SK-N-SH (cell line): Measurements from ENCODE around the gene UNC13B. TPM values are rescaled to one million over a fixed set of nuclear protein-coding genes. Genes with fewer than 3 reads are reported as not detected.

Experiments used
- CTCF ChIA-PET: fragments of 300-600, 350-600 bp; formaldehyde crosslinking; extraction: SDS; loops from one replicate; lab custom pipeline; 2021; lab: Yijun Ruan, JAX
- POLR2A ChIA-PET: fragments of 350-600 bp; sonication (Branson Sonifier 250); formaldehyde crosslinking; extraction: SDS; loops from one replicate; lab custom pipeline; 2020; ENCODE audit warnings: antibody characterized with exemption, inconsistent platforms; lab: Yijun Ruan, JAX
- DNase-seq: peaks from one replicate; pipeline ENCODE4 v3.0.0; 2012
- H2AFZ ChIP-seq: fragments of 200-600 bp; sonication (generic); 2 replicates; pipeline ENCODE4 v1.8.1; 2016; ENCODE audit warnings: antibody characterized with exemption, mild to moderate bottlenecking, low read depth
- H3F3A ChIP-seq: fragments of 200-600 bp; sonication (generic); replicated peaks from 2 replicates; pipeline ENCODE3; 2016; ENCODE audit warnings: antibody characterized with exemption, mild to moderate bottlenecking; ENCODE audit not compliant: insufficient read depth
- H3K27ac ChIP-seq, 2 experiments: fragments of 200-500 bp in 1 of 2; fragments of 200-600 bp in 1 of 2; sonication (Bioruptor generic) in 1 of 2; sonication (generic), shearing (Covaris generic) in 1 of 2; 2 replicates each; pipeline versions ENCODE4 v1.5.1 to v1.6.1; 2014 to 2016; ENCODE audit warnings: low read depth in 2 of 2, inconsistent platforms in 1 of 2, low read length in 1 of 2, mild to moderate bottlenecking in 1 of 2, mixed read lengths in 1 of 2
- H3K27me3 ChIP-seq: fragments of 200-600 bp; sonication (generic), shearing (Covaris generic); 2 replicates; pipeline ENCODE4 v1.6.1; 2016; ENCODE audit warnings: mixed run types; ENCODE audit not compliant: insufficient read depth
- H3K36me3 ChIP-seq, 2 experiments: fragments of 200-500 bp in 1 of 2; fragments of 200-600 bp in 1 of 2; sonication (Bioruptor generic) in 1 of 2; sonication (generic) in 1 of 2; replicated peaks in 1 of 2; 2 replicates each; pipeline versions ENCODE3 to v1.5.1; 2014 to 2016; ENCODE audit warnings: low read length in 1 of 2, mild to moderate bottlenecking in 1 of 2; ENCODE audit not compliant: insufficient read depth in 2 of 2, control insufficient read depth in 1 of 2
- H3K4me1 ChIP-seq, 2 experiments: fragments of 200-500 bp in 1 of 2; fragments of 200-600 bp in 1 of 2; sonication (Bioruptor generic) in 1 of 2; sonication (generic), shearing (Covaris generic) in 1 of 2; 2 replicates each; pipeline versions ENCODE4 v1.5.1 to v1.6.1; 2014 to 2016; ENCODE audit warnings: low read depth in 1 of 2, low read length in 1 of 2, mixed run types in 1 of 2; ENCODE audit not compliant: insufficient read depth in 2 of 2, control insufficient read depth in 1 of 2
- H3K4me2 ChIP-seq: fragments of 200-600 bp; sonication (generic), shearing (Covaris generic); 2 replicates; pipeline ENCODE4 v1.6.1; 2017; ENCODE audit warnings: mixed run types
- H3K4me3 ChIP-seq, 2 experiments: fragments of 200-500 bp in 1 of 2; fragments of 200-600 bp in 1 of 2; sonication (Bioruptor generic) in 1 of 2; sonication (generic), shearing (Covaris generic) in 1 of 2; 2 replicates each; pipeline versions ENCODE4 v1.5.1 to v1.8.1; 2014 to 2016; ENCODE audit warnings: low read depth in 2 of 2, inconsistent platforms in 1 of 2, low read length in 1 of 2, mild to moderate bottlenecking in 1 of 2, mixed read lengths in 1 of 2, moderate library complexity in 1 of 2
- H3K79me2 ChIP-seq: fragments of 200-600 bp; sonication (generic); 2 replicates; pipeline ENCODE4 v1.8.1; 2017; ENCODE audit warnings: mild to moderate bottlenecking; ENCODE audit not compliant: insufficient read depth
- H3K9ac ChIP-seq: fragments of 200-600 bp; sonication (generic); 2 replicates; pipeline ENCODE4 v1.6.1; 2017; ENCODE audit warnings: mixed run types
- H3K9me2 ChIP-seq: fragments of 200-600 bp; sonication (generic); 2 replicates; pipeline ENCODE4 v1.6.1; 2017; ENCODE audit warnings: mixed run types
- H3K9me3 ChIP-seq: fragments of 200-600 bp; sonication (generic); 2 replicates; pipeline ENCODE4 v1.6.1; 2017; ENCODE audit warnings: mixed run types, mild to moderate bottlenecking, moderate library complexity
- H4K20me1 ChIP-seq: fragments of 200-600 bp; sonication (generic); 2 replicates; pipeline ENCODE4 v1.6.1; 2017; ENCODE audit warnings: mild to moderate bottlenecking, mixed run types; ENCODE audit not compliant: insufficient read depth
- FOSL2 ChIP-seq: IDR thresholded peaks from 2 replicates; pipeline ENCODE4 v1.4.0; 2012; ENCODE audit warnings: low read depth, mild to moderate bottlenecking, moderate library complexity, borderline replicate concordance
- GABPA ChIP-seq: IDR thresholded peaks from 2 replicates; pipeline ENCODE4 v1.4.0; 2012; ENCODE audit warnings: low read depth, mild to moderate bottlenecking
- MEF2A ChIP-seq: IDR thresholded peaks from 2 replicates; pipeline ENCODE4 v1.4.0; 2012; ENCODE audit warnings: low read depth, borderline replicate concordance
- NFIC ChIP-seq: IDR thresholded peaks from 2 replicates; pipeline ENCODE4 v1.4.0; 2012; ENCODE audit warnings: borderline replicate concordance
- NRF1 ChIP-seq: IDR thresholded peaks from 2 replicates; pipeline ENCODE4 v1.6.1; 2012; ENCODE audit warnings: low read depth, mild to moderate bottlenecking, low read length
- POLR2AphosphoS5 ChIP-seq: IDR thresholded peaks from 2 replicates; pipeline ENCODE4 v1.6.1; 2012; ENCODE audit warnings: low read depth, low read length
- RAD21 ChIP-seq: IDR thresholded peaks from 2 replicates; pipeline ENCODE4 v1.6.1; 2012; ENCODE audit warnings: mild to moderate bottlenecking, low read length
- RCOR1 ChIP-seq: fragments of 150-350 bp; IDR thresholded peaks from 2 replicates; pipeline ENCODE4 v1.6.1; 2017; ENCODE audit warnings: antibody characterized with exemption, low read length
- SIN3A ChIP-seq: IDR thresholded peaks from 2 replicates; pipeline ENCODE4 v1.6.1; 2012; ENCODE audit warnings: low read depth, mild to moderate bottlenecking, low read length, moderate library complexity, borderline replicate concordance
- TCF12 ChIP-seq: IDR thresholded peaks from 2 replicates; pipeline ENCODE4 v1.4.0; 2012
- YY1 ChIP-seq: IDR thresholded peaks from 2 replicates; pipeline ENCODE4 v1.4.0; 2012; ENCODE audit warnings: low read depth, mild to moderate bottlenecking
- WGBS: methylation state at CpG from one replicate; pipeline ENCODE4 v1.1.6; 2017; ENCODE audit warnings: low lambda C conversion rate; 5-methylcytosine and 5-hydroxymethylcytosine counted together
- polyA plus RNA-seq, 3 experiments: library from polyadenylated mRNA; depleted of rRNA; stranded (reverse); fragments of >200 nt; gene quantifications; 2 replicates each; pipeline ENCODE4 v1.2.3, GENCODE V29; 2012
- TF ChIP-seq, protein P1 (sequence below): fragments of 150-350 bp; IDR thresholded peaks from 2 replicates; pipeline ENCODE4 v1.6.1; 2017; ENCODE audit warnings: antibody characterized with exemption, low read length, low read depth, borderline replicate concordance
- TF ChIP-seq, protein P2 (sequence below): IDR thresholded peaks from 2 replicates; pipeline ENCODE4 v1.4.0; 2012; ENCODE audit warnings: low read depth, borderline replicate concordance

Gene UNC13B
- polyA plus RNA-seq, 1 of the 3 experiments (the other 2 are of a cell fraction): 8.1 TPM

DNA sequence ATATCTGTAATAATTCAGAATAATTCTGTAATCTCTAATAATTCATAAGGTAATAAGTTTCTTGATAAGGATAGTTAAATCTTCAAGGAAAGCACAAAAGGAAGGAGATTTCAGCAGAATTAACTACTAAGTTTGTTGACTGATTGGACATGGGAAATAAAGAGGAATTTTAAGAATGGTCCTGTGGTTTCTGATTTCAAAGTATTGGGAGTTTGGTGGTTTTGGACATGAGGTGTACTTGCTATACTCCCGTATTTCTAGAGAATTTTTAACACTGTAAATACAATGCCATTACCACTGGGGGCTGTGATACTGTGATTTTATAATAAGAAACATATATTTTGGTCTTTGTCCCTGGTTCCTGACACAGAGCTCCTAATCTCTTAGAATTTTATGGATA lies 123.9 kb downstream of the UNC13B start:
- TF ChIP-seq TCF12 (no peak), POLR2AphosphoS5 (no peak), GABPA (no peak)
- Histone ChIP-seq H3K9me2 (no peaks in the 10 kb centered on the region), H3K36me3 (no peaks in the 10 kb centered on the region), H3K9ac (no peak overlapping the region), H2AFZ (no peak overlapping the region), H3K27ac (no peak overlapping the region), H3F3A (no peaks in the 10 kb centered on the region), H3K4me2 (no peak overlapping the region), H3K4me1 (peaks cover 0 to 3% of the 10 kb centered on the region in 2 experiments; a peak in 3 of 4 replicates), H3K79me2 (no peaks in the 10 kb centered on the region), H4K20me1 (no peaks in the 10 kb centered on the region), H3K9me3 (no peaks in the 10 kb centered on the region), H3K27me3 (no peaks in the 10 kb centered on the region), H3K4me3 (no peak overlapping the region)
- ChIA-PET CTCF (interaction anchor here (1.1 kb wide), 1 partner anchor 386 kb away, joined by 3 read pairs; no protein-coding TSS in a partner anchor), POLR2A (no interaction called here)
- 71% methylated on average over 1 of the region's 1 CpG for WGBS
- no peak for DNase-seq

- no peaks in the 10 kb centered on the region for H3K9me2 ChIP-seq
- H3K9ac ChIP-seq: no peak overlapping the region
- H3K9me3 ChIP-seq: no peaks in the 10 kb centered on the region
- 82% methylated on average over 1 of the region's 1 CpG for WGBS
- H3K27ac ChIP-seq: no peak overlapping the region
- no peaks in the 10 kb centered on the region for H3K79me2 ChIP-seq
- DNase-seq: no peak
- H3F3A ChIP-seq: no peaks in the 10 kb centered on the region
- H3K4me3 ChIP-seq: no peak overlapping the region
- H3K4me2 ChIP-seq: no peak overlapping the region
- no peaks in the 10 kb centered on the region for H4K20me1 ChIP-seq
- H3K4me1 ChIP-seq: peaks cover 0 to 3% of the 10 kb centered on the region in 2 experiments; a peak in 3 of 4 replicates
- no peak overlapping the region for H2AFZ ChIP-seq
- ChIA-PET CTCF (interaction anchor here (1.1 kb wide), 1 partner anchor 387 kb away, joined by 3 read pairs; no protein-coding TSS in a partner anchor), POLR2A (no interaction called here)
- TF ChIP-seq YY1: no peak
- TF ChIP-seq RAD21: no peak
- TF ChIP-seq FOSL2: no peak
- no peak for TF ChIP-seq RCOR1
- TF ChIP-seq GABPA: no peak
- TF ChIP-seq SIN3A: no peak
- no peak for TF ChIP-seq MEF2A
- TF ChIP-seq, protein P1, sequence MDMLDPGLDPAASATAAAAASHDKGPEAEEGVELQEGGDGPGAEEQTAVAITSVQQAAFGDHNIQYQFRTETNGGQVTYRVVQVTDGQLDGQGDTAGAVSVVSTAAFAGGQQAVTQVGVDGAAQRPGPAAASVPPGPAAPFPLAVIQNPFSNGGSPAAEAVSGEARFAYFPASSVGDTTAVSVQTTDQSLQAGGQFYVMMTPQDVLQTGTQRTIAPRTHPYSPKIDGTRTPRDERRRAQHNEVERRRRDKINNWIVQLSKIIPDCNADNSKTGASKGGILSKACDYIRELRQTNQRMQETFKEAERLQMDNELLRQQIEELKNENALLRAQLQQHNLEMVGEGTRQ: no peak
- TF ChIP-seq POLR2AphosphoS5: no peak
- TF ChIP-seq, protein P2, sequence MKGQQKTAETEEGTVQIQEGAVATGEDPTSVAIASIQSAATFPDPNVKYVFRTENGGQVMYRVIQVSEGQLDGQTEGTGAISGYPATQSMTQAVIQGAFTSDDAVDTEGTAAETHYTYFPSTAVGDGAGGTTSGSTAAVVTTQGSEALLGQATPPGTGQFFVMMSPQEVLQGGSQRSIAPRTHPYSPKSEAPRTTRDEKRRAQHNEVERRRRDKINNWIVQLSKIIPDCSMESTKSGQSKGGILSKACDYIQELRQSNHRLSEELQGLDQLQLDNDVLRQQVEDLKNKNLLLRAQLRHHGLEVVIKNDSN: no peak
- TF ChIP-seq NFIC: no peak
- TF ChIP-seq NRF1: no peak
- no peaks in the 10 kb centered on the region for H3K36me3 ChIP-seq
- no peaks in the 10 kb centered on the region for H3K27me3 ChIP-seq
These were observed 124.6 kb downstream of the UNC13B start for GRCh38 chr9:35286381-35286780.
